Loucy (cell line): ENCODE measurements around the gene FAM186B.
A peak's percentile ranks its signal among the peaks of the same experiment; 100 is the strongest.

ENCODE experiments used
- CTCF ChIP-seq: fragments of 200-600 bp; sonication (generic); conservative IDR thresholded peaks from 2 replicates; pipeline ENCODE4 v1.5.1; 2014; ENCODE audit warnings: mild to moderate bottlenecking, antibody characterized with exemption, low read length
- EZH2phosphoT487 ChIP-seq: fragments of 200-600 bp; IDR thresholded peaks from 2 replicates; pipeline ENCODE4 v1.6.1; 2018; ENCODE audit warnings: antibody characterized with exemption, mild to moderate bottlenecking, moderate library complexity, borderline replicate concordance

GRCh38 chr12:49553512-49554088 lies 51.8 kb downstream of the FAM186B start:
- TF ChIP-seq CTCF (peak; percentile 83), EZH2phosphoT487 (no peak)
